Activated CD8-positive, alpha-beta memory T cell treated with anti-CD3 and anti-CD28 coated beads, Interleukin-2, amount 50 U/mL, for 1 hour (primary cell): ENCODE results near the gene JDP2.

ENCODE experiments used
- DNase-seq: peaks from one replicate; pipeline ENCODE4 v3.0.0-alpha.2; 2020; ENCODE audit errors: extremely low read depth

The JDP2 gene

DNA sequence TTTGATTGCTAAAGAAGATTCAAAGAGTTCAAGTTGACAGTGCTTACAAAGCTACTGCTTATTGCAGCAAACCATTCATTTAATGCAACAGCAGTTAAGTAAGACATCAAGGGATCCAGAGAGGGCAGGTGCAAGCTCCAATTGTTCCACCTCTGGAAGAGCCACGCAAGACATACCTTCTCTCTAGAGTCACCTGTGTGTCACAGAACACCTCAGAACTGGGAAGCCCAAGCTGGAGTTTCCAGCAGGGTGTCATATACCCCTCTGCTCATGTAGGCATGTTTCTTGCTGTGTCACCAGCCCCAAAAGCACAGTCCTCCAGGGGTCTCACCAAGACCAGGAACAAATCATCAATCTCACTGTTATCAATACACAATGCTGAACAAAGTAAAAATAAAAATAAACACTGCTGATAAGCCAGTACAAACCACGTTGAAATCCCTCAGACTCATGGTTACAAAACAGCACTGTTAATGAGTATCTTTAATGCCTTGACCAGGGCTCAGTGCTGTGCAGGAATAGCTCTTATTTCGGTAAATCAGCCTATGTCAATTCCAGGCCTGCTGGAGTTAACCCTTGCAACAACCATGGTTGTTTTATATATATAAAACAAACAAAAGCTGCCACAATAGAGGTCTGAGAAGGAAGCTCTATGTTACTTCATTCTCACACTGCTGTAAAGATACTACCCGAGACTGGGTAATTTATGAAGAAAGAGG, 57.0 kb downstream of the JDP2 start:
- DNase-seq: no peak

DNA sequence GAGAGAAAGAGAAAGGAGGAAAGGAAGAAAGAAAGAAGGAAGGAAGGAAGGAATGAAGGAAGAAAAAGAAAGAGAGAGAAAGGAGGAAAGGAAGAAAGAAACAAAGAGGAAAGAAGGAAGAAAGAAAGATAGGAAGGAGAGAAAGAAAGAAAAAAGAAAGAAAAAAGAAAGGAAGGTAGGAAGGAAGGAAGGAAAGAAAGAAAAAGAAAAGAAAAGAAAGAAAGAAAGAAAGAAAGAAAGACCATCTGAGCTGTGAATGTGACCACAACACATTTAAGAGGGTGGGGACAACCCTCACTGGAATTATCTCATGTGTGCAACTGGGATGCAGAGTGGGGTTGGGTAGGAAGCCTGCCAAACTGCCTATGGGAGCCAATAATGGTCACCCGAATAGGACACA, 58.5 kb downstream of the JDP2 start:
- no peak for DNase-seq

GRCh38 chr14:75487155-75487671, 59.4 kb downstream of the JDP2 start:
- DNase-seq: no peak

GRCh38 chr14:75489480-75489837, 61.6 kb downstream of the JDP2 start:
- no peak for DNase-seq

GRCh38 chr14:75491376-75491978, 63.7 kb downstream of the JDP2 start:
- DNase-seq: no peak

DNA sequence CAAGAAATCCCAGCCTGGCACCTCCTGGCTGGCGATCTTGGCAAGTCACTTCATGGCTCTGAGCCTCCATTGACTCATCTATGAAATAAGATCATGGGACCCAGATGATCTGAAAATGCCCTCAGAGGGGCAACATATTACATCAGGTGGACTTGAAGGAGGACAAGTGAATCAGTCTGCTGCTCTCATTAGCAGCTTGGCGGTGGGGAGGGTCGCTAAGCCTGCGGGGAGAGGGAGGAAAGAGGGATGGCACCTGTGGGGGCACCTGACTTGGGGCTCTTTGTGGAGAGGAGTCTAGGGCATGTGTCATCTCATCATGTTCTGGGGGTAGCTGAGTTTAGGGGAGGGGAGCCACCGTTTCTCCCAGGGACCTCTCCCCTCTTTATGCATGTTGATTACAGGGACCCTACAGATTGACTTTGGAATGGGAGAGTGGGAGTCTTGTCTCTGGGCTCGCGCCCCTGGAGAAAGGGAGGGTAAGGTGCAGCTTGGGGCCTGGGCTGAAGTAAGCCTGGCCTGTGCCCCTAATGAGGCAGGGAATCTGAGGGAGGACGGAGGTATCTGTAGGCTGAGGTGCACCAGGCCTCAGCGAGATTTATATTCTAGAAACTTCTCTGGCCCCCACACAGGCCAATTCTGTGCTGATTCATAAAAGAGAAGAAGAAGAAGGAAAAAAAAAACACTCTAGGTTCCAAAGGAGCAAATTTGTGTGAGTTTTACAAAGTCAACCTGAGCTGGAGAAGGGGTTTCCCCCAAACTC, 65.2 kb downstream of the JDP2 start:
- DNase-seq: no peak

GRCh38 chr14:75493592-75494087, 65.8 kb downstream of the JDP2 start:
- no peak for DNase-seq

- no peak for DNase-seq
Observed at GRCh38 chr14:75494896-75495295, 67.1 kb downstream of the JDP2 start.

GRCh38 chr14:75495399-75495798, 67.6 kb downstream of the JDP2 start:
- no peak for DNase-seq

DNA sequence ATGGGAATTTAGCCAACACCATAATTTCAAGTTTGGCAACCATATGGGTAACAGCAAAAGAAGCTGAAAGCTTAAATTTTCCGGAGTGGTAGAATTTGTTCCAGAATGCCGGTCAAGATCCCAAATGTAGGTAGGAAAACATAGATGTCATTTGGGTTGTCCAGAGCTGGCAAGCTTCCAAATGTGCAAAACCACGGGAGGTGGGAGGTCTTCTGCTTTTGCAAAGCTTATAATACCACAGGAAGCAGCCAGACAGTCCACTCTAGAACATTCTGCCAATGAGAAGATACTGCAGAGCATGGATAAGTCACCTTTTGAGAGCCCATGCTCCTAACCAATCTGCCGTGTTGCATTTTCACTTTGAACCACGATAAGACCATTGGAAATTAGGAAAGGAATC, 68.1 kb downstream of the JDP2 start:
- DNase-seq: no peak

DNA sequence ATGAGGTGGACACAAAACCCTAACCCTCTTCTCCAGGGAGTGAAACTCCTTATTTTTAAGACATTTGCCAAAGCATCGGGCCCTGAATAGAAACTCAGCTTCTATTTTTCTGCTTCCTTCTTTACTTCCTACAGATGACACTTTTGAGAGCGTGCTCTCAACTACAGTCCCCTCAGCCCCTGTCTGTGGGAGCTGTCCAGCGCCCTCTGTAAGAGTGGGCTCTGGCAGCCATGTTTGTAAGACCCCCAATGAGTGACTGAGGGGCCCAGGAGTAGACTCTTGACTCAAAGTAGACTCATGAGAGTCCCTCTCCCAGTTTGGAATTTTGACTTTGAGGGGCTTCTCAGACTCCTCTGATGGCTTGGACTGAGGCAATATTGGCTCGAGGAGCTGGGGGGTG, 68.9 kb downstream of the JDP2 start:
- DNase-seq: no peak

GRCh38 chr14:75497191-75497590, 69.4 kb downstream of the JDP2 start:
- DNase-seq: no peak

GRCh38 chr14:75497701-75498100, 69.9 kb downstream of the JDP2 start:
- DNase-seq: no peak

DNA sequence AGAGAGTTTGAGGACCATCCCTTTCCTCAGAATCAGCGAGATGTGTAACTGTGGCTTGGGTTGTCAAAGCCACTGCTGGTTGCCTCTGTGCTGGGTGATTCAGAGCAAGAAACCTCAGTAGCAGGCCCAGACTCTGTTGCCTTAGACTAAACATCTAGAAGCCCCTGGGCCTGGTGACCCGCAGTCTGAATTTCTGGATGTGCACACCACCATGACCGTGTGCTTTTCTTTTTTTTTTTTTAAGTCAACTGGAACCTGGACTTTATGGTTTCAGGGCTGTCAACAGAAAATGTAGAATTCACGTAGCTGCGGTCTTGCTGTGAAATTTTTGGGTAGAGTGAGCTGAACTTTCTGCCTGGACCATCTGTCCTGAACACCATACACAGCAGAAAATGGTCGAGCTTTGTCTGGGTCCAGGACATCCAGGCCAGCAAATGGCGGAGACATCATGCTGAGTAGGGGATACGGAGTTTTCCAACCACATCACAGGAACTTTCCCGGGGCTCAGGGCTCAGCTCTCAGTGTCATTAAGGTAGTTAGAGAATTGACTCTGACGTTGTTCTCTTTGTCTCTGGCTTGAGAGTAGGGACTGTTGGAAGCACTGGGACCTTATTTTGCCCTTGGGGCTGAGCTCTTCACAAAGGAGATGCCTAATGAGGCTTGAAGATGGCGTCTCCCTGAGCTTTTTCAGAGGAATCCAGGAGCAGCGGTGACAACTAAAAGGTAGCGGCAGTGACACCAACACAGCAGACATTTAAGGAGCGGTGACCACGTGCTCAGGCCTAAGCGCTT, 71.5 kb downstream of the JDP2 start:
- no peak for DNase-seq

- no peak for DNase-seq
Observed at GRCh38 chr14:75501080-75501479, 73.3 kb downstream of the JDP2 start.

DNA sequence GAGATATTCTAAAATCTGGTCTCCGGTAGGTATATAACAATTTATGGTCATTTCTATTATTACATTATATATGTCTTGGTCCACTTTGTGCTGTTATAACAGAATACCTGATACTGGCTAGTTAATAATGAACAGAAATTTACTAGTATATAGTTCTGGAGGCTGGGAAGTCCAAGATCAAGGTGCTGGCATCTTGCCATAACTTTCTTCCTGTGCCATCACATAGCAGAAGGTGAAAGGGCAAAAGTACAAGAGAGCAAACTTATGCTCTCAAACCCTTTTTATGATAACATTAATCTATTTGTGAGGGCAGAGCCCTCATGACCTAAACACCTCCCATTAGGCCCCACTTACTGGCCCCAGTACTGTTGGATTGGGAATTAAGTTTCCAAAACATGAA, 76.6 kb downstream of the JDP2 start:
- no peak for DNase-seq

DNA sequence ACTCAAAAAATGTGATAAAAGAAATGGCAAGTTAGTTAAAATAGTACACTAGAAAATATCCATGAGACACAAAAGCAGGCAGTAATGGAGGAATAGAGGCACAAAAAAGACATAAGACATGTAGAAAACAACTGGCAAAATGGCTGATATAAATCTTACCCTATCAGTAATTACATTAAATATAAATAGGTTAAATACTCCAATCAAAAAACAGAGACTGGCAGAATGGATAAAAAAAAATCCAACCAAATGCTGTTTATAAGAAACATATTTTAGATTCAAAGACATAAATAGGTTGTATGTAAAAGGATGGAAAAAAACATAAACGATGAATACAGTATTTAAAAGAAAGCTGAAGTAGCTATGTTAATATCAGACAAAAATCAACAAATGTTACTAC, 79.1 kb downstream of the JDP2 start:
- DNase-seq: no peak

- no peak for DNase-seq
Observed at GRCh38 chr14:75510547-75510946, 82.7 kb downstream of the JDP2 start.

DNA sequence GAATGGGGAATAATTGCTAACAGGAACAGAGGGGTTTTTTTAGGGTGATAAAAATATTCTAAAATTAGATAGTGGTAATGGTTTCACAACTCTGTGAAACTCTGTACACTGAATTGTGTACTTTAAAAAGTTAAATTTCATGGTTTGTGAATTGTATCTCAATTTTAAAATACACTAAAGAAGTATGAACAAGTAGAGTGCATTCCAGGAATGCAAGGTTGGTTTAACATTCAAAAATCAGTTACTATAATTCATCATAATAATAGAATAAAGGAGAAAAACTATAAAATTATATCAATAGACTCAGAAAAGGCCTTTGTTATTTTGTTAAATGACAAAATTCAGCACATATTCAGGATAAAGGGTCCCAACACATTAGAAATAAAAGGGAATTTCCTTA, 83.4 kb downstream of the JDP2 start:
- no peak for DNase-seq

- no peak for DNase-seq
Observed at GRCh38 chr14:75513911-75514672, 86.3 kb downstream of the JDP2 start.
